AG10803 (cell line): ENCODE measurements around the gene SRSF2.
"Not testable (repeated sequence)": the region's sequence is repeated elsewhere in the genome, so short reads cannot be mapped to it uniquely, and the experiment has no call there.

Experiments used
- DNase-seq: peaks from one replicate; pipeline ENCODE4 v3.0.0; 2010; ENCODE audit warnings: low read depth
- H3K4me3 ChIP-seq: 2 replicates; pipeline ENCODE4 v1.5.1; 2011; ENCODE audit warnings: mild to moderate bottlenecking, low read length, control low read depth
- CTCF ChIP-seq: conservative IDR thresholded peaks from 2 replicates; pipeline ENCODE4 v1.5.1; 2011; ENCODE audit warnings: mild to moderate bottlenecking, low read length, control low read depth, inconsistent platforms

Gene SRSF2

GRCh38 chr17:76701471-76701967, 35.6 kb downstream of the SRSF2 start:
- no peak for TF ChIP-seq CTCF
- H3K4me3 ChIP-seq: peak overlapping the region; percentile 53; the same call in 1 of the 2 replicates
- DNase-seq: no peak

DNA sequence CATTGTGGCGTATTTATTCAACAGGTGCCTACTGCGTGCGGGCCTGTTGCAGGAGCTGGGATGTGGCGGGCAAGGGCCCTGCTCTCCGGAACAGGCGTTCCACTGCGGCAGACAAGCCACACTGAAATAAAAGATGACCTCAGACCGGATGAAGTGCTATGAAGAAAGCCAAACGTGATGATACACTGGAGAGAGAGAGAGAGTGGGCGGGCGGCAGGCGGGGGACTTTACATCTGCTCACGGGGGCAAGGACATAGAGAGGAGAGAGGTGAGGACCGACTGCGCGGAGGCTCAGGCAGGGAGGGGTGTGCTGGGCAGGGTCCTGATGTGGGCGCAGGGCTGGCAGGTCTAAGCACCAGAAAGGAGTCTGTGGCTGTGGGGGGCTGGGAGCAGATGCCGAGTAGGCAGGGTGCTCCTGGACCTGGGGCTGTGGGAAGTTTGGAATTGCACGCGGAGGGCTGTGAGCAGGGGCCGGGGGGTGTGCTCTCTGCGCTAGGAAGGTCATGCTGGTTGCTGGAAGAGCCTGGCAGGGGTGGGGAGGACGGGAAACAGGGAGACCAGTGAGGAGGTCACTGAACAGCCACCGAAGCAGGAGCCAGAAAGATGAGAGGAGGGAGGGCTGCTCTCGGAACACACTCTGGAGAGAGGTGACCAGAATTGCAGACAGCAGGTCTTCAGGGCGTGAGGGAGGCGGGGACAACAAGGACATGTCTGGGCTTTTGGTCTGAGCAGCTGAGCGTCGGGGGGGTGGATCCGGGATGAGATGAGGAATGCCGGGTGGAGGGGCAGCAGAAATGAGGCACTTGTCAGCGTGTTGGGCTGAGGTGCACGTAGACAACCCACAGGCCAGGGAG, 36.3 kb downstream of the SRSF2 start:
- H3K4me3 ChIP-seq: peak overlapping the region; percentile 53
- peak; percentile 89 for DNase-seq

GRCh38 chr17:76700270-76700616, 36.9 kb downstream of the SRSF2 start:
- peak overlapping the region; percentile 41 for H3K4me3 ChIP-seq
- no peak for TF ChIP-seq CTCF
- no peak for DNase-seq

More for the DNA sequence above, 36.3 kb downstream of the SRSF2 start:
- no peak for TF ChIP-seq CTCF

DNA sequence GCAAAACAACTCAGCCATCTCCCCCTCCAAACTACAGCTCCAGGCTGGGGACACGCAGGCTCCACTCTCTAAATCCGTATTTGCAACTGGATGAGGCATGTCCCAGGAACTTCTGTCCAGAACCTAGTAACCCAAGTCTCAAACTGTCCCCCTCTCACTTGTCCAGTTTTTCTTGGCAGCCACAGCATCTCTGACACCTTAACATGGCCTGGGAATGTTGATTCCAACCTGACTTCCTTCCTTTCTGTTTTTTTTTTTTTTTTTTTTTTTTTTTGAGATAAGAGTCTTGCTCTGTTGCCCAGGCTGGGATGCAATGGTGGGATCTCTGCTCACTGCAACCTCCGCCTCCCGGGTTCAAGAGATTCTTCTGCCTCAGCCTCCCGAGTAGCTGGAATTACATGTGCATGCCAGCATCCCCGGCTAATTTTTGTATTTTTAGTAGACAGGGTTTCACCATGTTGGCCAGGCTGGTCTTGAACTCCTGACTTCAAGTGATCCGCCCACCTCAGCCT, 38.6 kb downstream of the SRSF2 start:
- not testable (repeated sequence) for H3K4me3 ChIP-seq, DNase-seq

GRCh38 chr17:76697702-76698465, 39.2 kb downstream of the SRSF2 start:
- no peak for DNase-seq
- no peak overlapping the region for H3K4me3 ChIP-seq
- TF ChIP-seq CTCF: no peak

DNA sequence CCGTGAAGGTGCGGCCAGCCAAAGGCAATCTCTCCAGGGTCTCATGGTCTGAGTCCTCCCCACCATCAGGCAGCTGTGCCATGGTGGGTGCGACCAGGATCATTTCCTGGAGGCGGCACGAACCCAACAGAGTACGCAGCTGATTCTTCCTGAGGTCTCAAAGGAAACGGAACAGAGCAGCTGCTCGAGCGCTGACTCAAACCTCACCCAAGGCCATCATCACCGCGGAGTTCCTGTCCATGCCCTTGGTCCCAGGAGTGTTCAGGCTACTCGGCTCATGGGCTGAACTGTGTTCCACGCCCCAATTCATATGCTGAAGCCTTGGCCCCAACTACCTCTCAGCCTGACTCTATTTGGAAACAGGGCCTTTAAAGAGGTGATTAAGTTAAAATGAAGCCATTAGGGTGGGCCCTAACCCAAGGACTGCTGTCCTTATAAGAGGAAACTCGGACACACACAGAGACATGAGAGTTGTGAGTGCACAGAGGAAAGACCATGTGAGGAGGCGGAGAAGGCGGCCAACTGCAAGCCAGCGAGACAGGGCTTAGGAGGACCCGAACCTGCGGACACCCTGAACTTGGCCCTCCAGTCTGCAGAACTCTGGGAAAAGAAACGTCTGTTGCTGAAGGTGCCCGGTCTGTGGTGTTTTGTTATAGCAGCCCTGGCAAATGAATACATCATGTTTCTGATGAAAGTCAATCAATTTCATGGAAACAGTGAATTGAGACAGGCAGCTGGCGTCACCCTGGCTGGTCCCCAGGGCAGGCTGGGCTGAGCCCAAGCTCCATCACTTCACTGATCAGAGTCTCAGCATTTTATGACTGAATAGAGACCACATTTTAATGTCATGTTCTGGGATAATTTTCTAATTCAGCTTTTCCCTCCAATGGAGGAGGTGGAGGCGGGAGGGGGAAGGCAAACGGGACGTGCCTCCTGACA, 40.1 kb downstream of the SRSF2 start:
- TF ChIP-seq CTCF: no peak
- DNase-seq: no peak
- H3K4me3 ChIP-seq: no peak overlapping the region
